OCI-LY7 (cell line): Measurements from ENCODE around the gene RBM33.

Source experiments
- CTCF ChIP-seq: fragments of 200-600 bp; sonication (generic); conservative IDR thresholded peaks from 2 replicates; pipeline ENCODE4 v1.5.1; 2014; ENCODE audit warnings: mild to moderate bottlenecking, antibody characterized with exemption, low read length, moderate library complexity, mixed read lengths
- EZH2phosphoT487 ChIP-seq: fragments of 200-600 bp; sonication (generic); IDR thresholded peaks from 2 replicates; pipeline ENCODE4 v1.6.1; 2018; ENCODE audit warnings: low read depth, borderline replicate concordance, mild to moderate bottlenecking, mixed run types, antibody characterized with exemption, low read length, moderate library complexity, mixed read lengths

GRCh38 chr7:155785536-155785935, 141.1 kb downstream of the RBM33 start:
- TF ChIP-seq CTCF (no peak), EZH2phosphoT487 (no peak)
